Stimulated activated memory B cell treated with anti-CD40 and anti-IgM and Interleukin-4, amounts not matched to agents 10 μg/mL and 1 μg/mL and 100 μg/mL, for 72 hours (primary cell): ENCODE measurements around the gene HBZ.
"Not testable (repeated sequence)": the region's sequence is repeated elsewhere in the genome, so short reads cannot be mapped to it uniquely, and the experiment has no call there.

Source experiments
- ATAC-seq: fragments of 150-1000 bp; cut with Tn5 transposase; 2 replicates; pipeline ENCODE4 v1.10.0; 2021
- H3K27ac Mint-ChIP-seq: one replicate; pipeline ENCODE4 v1.8.0; 2022; ENCODE audit warnings: mild to moderate bottlenecking, mixed read lengths
- H3K27me3 Mint-ChIP-seq: one replicate; pipeline ENCODE4 v1.8.0; 2022; ENCODE audit warnings: mixed read lengths
- H3K36me3 Mint-ChIP-seq: one replicate; pipeline ENCODE4 v1.8.0; 2022; ENCODE audit warnings: mixed read lengths
- H3K4me1 Mint-ChIP-seq: one replicate; pipeline ENCODE4 v1.8.0; 2022; ENCODE audit warnings: mixed read lengths
- H3K4me3 Mint-ChIP-seq: one replicate; pipeline ENCODE4 v1.8.0; 2022; ENCODE audit warnings: mild to moderate bottlenecking, moderate library complexity, mixed read lengths
- H3K9me3 Mint-ChIP-seq: one replicate; pipeline ENCODE4 v1.8.0; 2022; ENCODE audit warnings: mixed read lengths

The HBZ gene

DNA sequence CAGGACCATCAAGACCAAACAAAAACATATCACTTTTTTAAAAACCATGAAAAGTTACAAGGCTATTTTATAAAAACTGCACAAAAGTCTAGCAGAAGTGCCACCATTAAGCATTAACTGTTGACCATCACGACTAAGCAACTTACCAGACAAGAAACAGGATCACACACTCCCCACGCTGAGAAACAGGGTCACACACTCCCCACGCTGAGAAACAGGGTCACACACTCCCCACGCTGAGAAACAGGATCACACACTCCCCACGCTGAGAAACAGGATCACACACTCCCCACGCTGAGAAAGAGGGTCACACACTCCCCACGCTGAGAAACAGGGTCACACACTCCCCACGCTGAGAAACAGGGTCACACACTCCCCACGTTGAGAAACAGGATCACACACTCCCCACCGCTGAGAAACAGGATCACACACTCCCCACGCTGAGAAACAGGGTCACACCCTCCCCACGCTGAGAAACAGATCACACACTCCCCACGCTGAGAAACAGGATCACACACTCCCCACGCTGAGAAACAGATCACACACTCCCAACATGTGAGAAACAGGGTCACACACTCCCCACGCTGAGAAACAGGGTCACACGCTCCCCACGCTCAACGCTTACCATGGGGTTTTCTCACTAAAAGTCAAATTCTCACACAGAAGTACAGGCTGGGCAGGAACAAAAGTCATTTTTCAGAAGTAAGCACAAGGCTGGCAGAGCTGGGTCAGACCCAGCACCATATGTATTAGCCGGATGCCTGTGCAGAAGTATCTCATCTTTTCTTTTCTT, 28.7 kb upstream of the HBZ start:
- not testable (repeated sequence) for H3K27ac Mint-ChIP-seq

DNA sequence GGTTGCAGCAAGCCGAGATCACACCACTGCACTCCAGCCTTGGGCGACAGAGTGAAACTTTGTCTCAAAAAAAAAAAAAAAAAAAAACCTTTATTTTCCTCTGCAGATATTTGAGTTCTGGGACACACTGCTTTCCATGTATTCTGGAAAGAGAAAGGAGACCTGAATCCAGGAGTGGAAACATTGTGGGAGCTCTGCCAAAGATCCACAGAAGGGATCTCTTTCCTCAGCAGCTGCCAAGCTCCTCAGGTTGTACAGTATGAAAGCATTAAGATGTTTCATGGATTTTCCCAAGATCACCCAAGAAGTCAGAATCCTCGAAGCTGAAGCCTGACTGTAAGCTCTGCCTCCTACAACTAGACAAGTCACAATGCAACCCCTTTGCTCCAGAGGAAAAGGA, 27.4 kb upstream of the HBZ start:
- no peak for ATAC-seq
- H3K4me3 Mint-ChIP-seq = no peak overlapping the region
- no peak overlapping the region for H3K27ac Mint-ChIP-seq
- peaks cover 15% of the 10 kb centered on the region for H3K36me3 Mint-ChIP-seq
- no peaks in the 10 kb centered on the region for H3K9me3 Mint-ChIP-seq
- no peaks in the 10 kb centered on the region for H3K27me3 Mint-ChIP-seq
- H3K4me1 Mint-ChIP-seq = no peaks in the 10 kb centered on the region

More for the DNA sequence above, 28.7 kb upstream of the HBZ start:
- H3K4me1 Mint-ChIP-seq, H3K27me3 Mint-ChIP-seq, ATAC-seq, H3K4me3 Mint-ChIP-seq, H3K9me3 Mint-ChIP-seq: not testable (repeated sequence)
- peaks cover 15% of the 10 kb centered on the region for H3K36me3 Mint-ChIP-seq

GRCh38 chr16:129075-129474, 23.4 kb upstream of the HBZ start:
- Mint-ChIP-seq H3K4me1 (peaks cover 19% of the 10 kb centered on the region), H3K27ac (no peak overlapping the region)
- no peak for ATAC-seq

GRCh38 chr16:130533-131173, 21.8 kb upstream of the HBZ start:
- Mint-ChIP-seq H3K4me3 (no peak overlapping the region), H3K27me3 (no peaks in the 10 kb centered on the region), H3K27ac (no peak overlapping the region), H3K36me3 (peaks cover 15% of the 10 kb centered on the region), H3K9me3 (no peaks in the 10 kb centered on the region), H3K4me1 (peaks cover 28% of the 10 kb centered on the region)
- no peak for ATAC-seq

More at GRCh38 chr16:129075-129474, 23.4 kb upstream of the HBZ start:
- peaks cover 12% of the 10 kb centered on the region for H3K36me3 Mint-ChIP-seq
- H3K9me3 Mint-ChIP-seq = no peaks in the 10 kb centered on the region
- no peaks in the 10 kb centered on the region for H3K27me3 Mint-ChIP-seq
- H3K4me3 Mint-ChIP-seq = no peak overlapping the region

GRCh38 chr16:132120-132519, 20.3 kb upstream of the HBZ start:
- ATAC-seq = no peak
- peaks cover 12% of the 10 kb centered on the region for H3K36me3 Mint-ChIP-seq
- peaks cover 35% of the 10 kb centered on the region for H3K4me1 Mint-ChIP-seq
- H3K9me3 Mint-ChIP-seq = no peaks in the 10 kb centered on the region
- no peak overlapping the region for H3K4me3 Mint-ChIP-seq
- no peak overlapping the region for H3K27ac Mint-ChIP-seq
- no peaks in the 10 kb centered on the region for H3K27me3 Mint-ChIP-seq

DNA sequence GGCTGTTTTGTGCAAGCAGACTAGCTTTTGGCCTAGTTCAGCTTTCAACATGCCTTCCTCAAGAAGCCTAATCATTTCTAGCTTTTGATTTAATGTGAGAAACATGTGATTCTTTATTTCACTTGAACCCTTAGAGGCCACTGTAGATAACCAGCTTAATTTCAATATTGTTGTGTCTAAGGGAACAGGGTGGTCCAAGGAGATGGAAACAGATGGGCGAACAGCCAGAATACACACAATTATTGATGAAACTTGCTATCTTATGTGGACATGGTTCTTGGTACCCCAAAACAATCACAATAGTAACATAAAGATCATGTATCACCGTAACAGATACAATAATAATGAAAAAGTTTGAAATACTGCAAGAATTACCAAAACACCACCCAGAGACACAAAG, 18.7 kb upstream of the HBZ start:
- no peak for ATAC-seq
- Mint-ChIP-seq H3K27me3 (no peaks in the 10 kb centered on the region), H3K36me3 (peaks cover 12% of the 10 kb centered on the region), H3K4me1 (peaks cover 40% of the 10 kb centered on the region), H3K4me3 (no peak overlapping the region), H3K9me3 (no peaks in the 10 kb centered on the region), H3K27ac (no peak overlapping the region)

DNA sequence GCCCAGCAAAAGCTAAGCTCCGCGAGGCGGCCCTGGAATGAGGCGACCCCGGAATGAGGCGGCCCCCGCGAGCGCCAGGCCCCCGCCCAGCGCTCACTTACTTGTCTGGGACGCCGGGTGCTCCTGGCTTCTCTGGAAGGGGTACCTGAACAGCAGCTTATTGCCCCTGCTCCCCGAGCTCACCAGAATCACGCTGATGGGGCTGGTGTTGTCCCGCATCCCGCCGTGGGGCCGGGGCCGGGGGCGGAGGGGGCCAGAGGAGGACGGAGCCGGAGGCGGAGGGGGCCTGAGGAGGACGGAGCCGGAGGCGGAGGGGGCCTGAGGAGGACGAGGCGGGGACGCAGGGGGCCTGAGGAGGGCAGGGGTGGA, 14.4 kb upstream of the HBZ start:
- peaks cover 6% of the 10 kb centered on the region for H3K36me3 Mint-ChIP-seq
- peak overlapping the region; percentile 94 for H3K27ac Mint-ChIP-seq
- H3K9me3 Mint-ChIP-seq = no peaks in the 10 kb centered on the region
- H3K4me1 Mint-ChIP-seq = peaks cover 26% of the 10 kb centered on the region
- peaks cover 11% of the 10 kb centered on the region for H3K27me3 Mint-ChIP-seq
- peak overlapping the region; percentile 84 for H3K4me3 Mint-ChIP-seq
- ATAC-seq = peak; percentile 35

DNA sequence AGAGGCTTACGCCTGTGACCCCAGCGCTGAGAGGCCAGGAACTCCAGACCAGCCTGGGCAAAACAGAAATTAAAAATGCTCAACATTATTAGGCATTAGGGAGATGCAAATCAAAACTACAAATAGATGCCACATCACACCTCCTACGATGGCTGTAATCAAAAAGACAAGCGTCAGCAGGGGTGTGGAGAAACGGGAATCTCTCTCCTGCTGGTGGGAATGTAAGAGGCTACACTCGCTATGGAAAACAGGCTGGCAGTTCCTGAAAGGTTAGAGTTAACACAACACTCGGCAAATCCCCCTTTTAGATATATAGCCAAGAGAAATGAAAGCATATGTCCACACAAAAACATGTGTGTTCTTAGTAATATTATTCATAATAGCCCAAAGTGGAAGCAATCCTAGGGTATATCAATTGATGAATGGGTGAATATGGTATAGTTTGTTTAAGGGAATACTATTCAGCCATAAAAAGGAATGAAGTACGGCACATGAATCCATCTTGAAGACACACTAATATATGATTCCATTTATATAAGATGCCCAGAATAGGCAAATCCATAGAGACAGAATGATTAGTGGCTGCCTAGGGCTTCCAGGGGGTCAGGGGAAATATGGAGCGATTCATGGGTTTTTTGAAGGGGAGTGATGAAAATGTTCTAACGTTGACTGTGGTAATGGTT, 12.1 kb upstream of the HBZ start:
- H3K36me3 Mint-ChIP-seq = no peaks in the 10 kb centered on the region
- no peak overlapping the region for H3K4me3 Mint-ChIP-seq
- peaks cover 13% of the 10 kb centered on the region for H3K4me1 Mint-ChIP-seq
- no peaks in the 10 kb centered on the region for H3K9me3 Mint-ChIP-seq
- H3K27me3 Mint-ChIP-seq = peaks cover 33% of the 10 kb centered on the region
- no peak for ATAC-seq
- H3K27ac Mint-ChIP-seq = no peak overlapping the region

- H3K4me3 Mint-ChIP-seq = no peak overlapping the region
Measured at GRCh38 chr16:142405-142967, 10.0 kb upstream of the HBZ start.

GRCh38 chr16:143047-143446, 9.4 kb upstream of the HBZ start:
- no peaks in the 10 kb centered on the region for H3K9me3 Mint-ChIP-seq
- H3K27ac Mint-ChIP-seq = no peak overlapping the region
- ATAC-seq = no peak
- no peaks in the 10 kb centered on the region for H3K36me3 Mint-ChIP-seq
- peaks cover under 1% of the 10 kb centered on the region for H3K4me1 Mint-ChIP-seq
- no peak overlapping the region for H3K4me3 Mint-ChIP-seq
- peaks cover 35% of the 10 kb centered on the region for H3K27me3 Mint-ChIP-seq

More at GRCh38 chr16:142405-142967, 10.0 kb upstream of the HBZ start:
- Mint-ChIP-seq H3K27me3 (peaks cover 34% of the 10 kb centered on the region), H3K4me1 (peaks cover 6% of the 10 kb centered on the region), H3K36me3 (no peaks in the 10 kb centered on the region), H3K27ac (no peak overlapping the region), H3K9me3 (no peaks in the 10 kb centered on the region)
- ATAC-seq = no peak

GRCh38 chr16:143456-143855, 9.0 kb upstream of the HBZ start:
- Mint-ChIP-seq H3K9me3 (no peaks in the 10 kb centered on the region), H3K4me1 (no peaks in the 10 kb centered on the region), H3K36me3 (no peaks in the 10 kb centered on the region), H3K27ac (no peak overlapping the region), H3K27me3 (peaks cover 39% of the 10 kb centered on the region), H3K4me3 (no peak overlapping the region)
- ATAC-seq = no peak

DNA sequence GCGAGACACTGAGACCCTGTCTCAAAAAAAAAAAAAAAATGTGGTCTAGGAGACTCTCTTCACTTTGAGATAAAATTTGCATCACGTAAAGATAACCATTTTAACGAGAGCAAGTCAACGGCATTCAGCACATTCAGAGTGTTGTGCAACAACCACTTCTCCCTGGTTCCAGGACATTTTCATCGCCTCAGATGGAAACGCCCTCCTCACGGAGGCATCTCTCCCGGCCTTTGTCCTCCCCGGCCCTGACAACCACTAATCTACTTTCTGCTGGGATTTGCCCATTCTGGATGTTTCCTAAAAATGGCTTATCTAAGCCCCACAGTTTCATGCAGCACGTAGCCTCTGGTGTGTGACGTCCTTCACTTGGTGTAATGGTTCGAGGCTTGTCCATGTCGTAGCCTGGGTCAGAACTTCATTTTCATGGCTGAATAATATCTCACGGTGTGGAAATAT, 7.6 kb upstream of the HBZ start:
- ATAC-seq = no peak

GRCh38 chr16:146646-147045, 5.8 kb upstream of the HBZ start:
- no peak overlapping the region for H3K4me3 Mint-ChIP-seq
- no peak overlapping the region for H3K27ac Mint-ChIP-seq
- H3K36me3 Mint-ChIP-seq = no peaks in the 10 kb centered on the region
- H3K27me3 Mint-ChIP-seq = peaks cover 55% of the 10 kb centered on the region
- H3K9me3 Mint-ChIP-seq = no peaks in the 10 kb centered on the region
- no peak for ATAC-seq
- no peaks in the 10 kb centered on the region for H3K4me1 Mint-ChIP-seq

More for the DNA sequence above, 7.6 kb upstream of the HBZ start:
- Mint-ChIP-seq H3K9me3 (no peaks in the 10 kb centered on the region), H3K4me1 (no peaks in the 10 kb centered on the region), H3K36me3 (no peaks in the 10 kb centered on the region), H3K27ac (no peak overlapping the region), H3K27me3 (peaks cover 53% of the 10 kb centered on the region), H3K4me3 (no peak overlapping the region)

DNA sequence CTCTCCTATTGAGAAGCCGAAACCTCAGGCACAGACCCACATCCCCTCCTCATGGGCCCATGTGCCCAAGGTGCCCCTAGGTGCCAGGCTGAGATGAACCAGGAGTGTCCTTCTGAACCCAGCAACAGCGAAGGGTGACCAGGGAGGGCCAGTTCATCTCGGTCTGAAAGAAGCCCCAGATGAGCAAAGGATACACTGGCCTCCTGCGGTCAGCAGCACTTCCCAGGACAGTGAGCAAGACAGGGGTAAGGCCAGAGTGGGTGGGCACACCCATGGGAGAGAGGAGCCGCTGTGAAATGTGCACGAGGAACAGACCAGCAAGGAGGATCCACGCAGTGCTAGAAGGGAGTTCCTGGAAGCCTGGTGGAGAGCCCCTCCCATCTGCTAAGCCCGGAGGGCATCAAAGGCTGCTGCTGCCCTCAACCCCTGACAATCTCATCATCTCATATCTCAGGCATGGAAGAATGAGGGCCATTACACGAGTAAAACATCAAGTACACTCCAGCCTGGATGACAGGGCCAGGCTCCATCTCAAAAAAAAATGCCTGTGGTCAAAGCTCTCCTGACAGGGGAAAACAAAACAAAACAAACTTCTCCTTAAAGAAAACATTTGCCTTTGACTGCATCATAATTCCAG, 3.3 kb upstream of the HBZ start:
- no peak overlapping the region for H3K4me3 Mint-ChIP-seq
- H3K27me3 Mint-ChIP-seq = peaks cover 48% of the 10 kb centered on the region
- no peaks in the 10 kb centered on the region for H3K9me3 Mint-ChIP-seq
- H3K27ac Mint-ChIP-seq = no peak overlapping the region
- peaks cover 7% of the 10 kb centered on the region for H3K4me1 Mint-ChIP-seq
- no peak for ATAC-seq
- H3K36me3 Mint-ChIP-seq = no peaks in the 10 kb centered on the region

GRCh38 chr16:153129-153521, 681 bp downstream of the HBZ start:
- H3K4me1 Mint-ChIP-seq = peaks cover 16% of the 10 kb centered on the region
- not testable (repeated sequence) for H3K27ac Mint-ChIP-seq, H3K9me3 Mint-ChIP-seq, H3K36me3 Mint-ChIP-seq
- ATAC-seq = peak; percentile 28
- H3K4me3 Mint-ChIP-seq = peak overlapping the region; percentile 39
- H3K27me3 Mint-ChIP-seq = peaks cover 62% of the 10 kb centered on the region
